K562 (cell line): ENCODE results near the gene CNOT2. TPM values are rescaled to one million over a fixed set of nuclear protein-coding genes. Genes with fewer than 3 reads are reported as not detected.

Source experiments
- ARID1B ChIP-seq: fragments of 450-650 bp; IDR thresholded peaks from 2 replicates; pipeline ENCODE4 v1.6.1; 2016; ENCODE audit warnings: antibody characterized with exemption, mild to moderate bottlenecking, inconsistent platforms
- ARNT ChIP-seq, 2 experiments: fragments of 450-650 bp; IDR thresholded peaks; 2 replicates each; pipeline ENCODE4 v1.6.1; 2016; ENCODE audit warnings: mild to moderate bottlenecking in 1 of 2
- ATF3 ChIP-seq, 2 experiments: fragments of 450-650 bp in 1 of 2; sonication (generic) in 1 of 2; formaldehyde crosslinking in 1 of 2; IDR thresholded peaks in 1 of 2; conservative IDR thresholded peaks in 1 of 2; 2 replicates each; pipeline versions ENCODE4 v1.6.1 to v1.8.1; 2016 to 2023; ENCODE audit warnings: mild to moderate bottlenecking in 2 of 2, moderate library complexity in 2 of 2, inconsistent platforms in 1 of 2, missing genetic modification reagents in 1 of 2
- HDGF ChIP-seq: fragments of 450-650 bp; IDR thresholded peaks from 2 replicates; pipeline ENCODE4 v1.6.1; 2016
- HMG20B ChIP-seq: fragments of 250-450 bp; sonication (Bioruptor Pico); IDR thresholded peaks from 2 replicates; pipeline ENCODE4 v1.5.0; 2021; ENCODE audit warnings: mild to moderate bottlenecking
- KLF6 ChIP-seq: fragments of 250-450 bp; sonication (Bioruptor Pico); IDR thresholded peaks from 2 replicates; pipeline ENCODE4 v1.4.0; 2020; ENCODE audit warnings: mild to moderate bottlenecking, moderate library complexity, borderline replicate concordance
- MXI1 ChIP-seq: IDR thresholded peaks from 2 replicates; pipeline ENCODE4 v1.6.1; 2011; ENCODE audit warnings: low read depth, mild to moderate bottlenecking, improper control_type of control experiment, low read length
- MYBL2 ChIP-seq, 2 experiments: fragments of 450-650 bp in 1 of 2; sonication (generic) in 1 of 2; formaldehyde crosslinking in 1 of 2; IDR thresholded peaks; 2 replicates each; pipeline versions ENCODE4 v1.6.1 to v1.8.1; 2017 to 2022; ENCODE audit warnings: borderline replicate concordance in 1 of 2, inconsistent platforms in 1 of 2, low read depth in 1 of 2, mild to moderate bottlenecking in 1 of 2, missing genetic modification reagents in 1 of 2, moderate library complexity in 1 of 2
- NFIC ChIP-seq: fragments of 450-650 bp; IDR thresholded peaks from 2 replicates; pipeline ENCODE4 v1.6.1; 2017; ENCODE audit warnings: mild to moderate bottlenecking, inconsistent platforms
- PKNOX1 ChIP-seq: fragments of 450-650 bp; IDR thresholded peaks from 2 replicates; pipeline ENCODE4 v1.6.1; 2016
- RCOR1 ChIP-seq, 2 experiments: IDR thresholded peaks; 2 replicates each; pipeline ENCODE4 v1.6.1; 2012; ENCODE audit warnings: low read depth in 2 of 2, low read length in 2 of 2, borderline replicate concordance in 1 of 2, improper control_type of control experiment in 1 of 2
- RNF2 ChIP-seq: sonication (generic); IDR thresholded peaks from 2 replicates; pipeline ENCODE4 v1.6.1; 2016
- SLC30A9 ChIP-seq: fragments of 250-450 bp; sonication (Bioruptor Pico); IDR thresholded peaks from 2 replicates; pipeline ENCODE4 v1.8.0; 2022; ENCODE audit warnings: mild to moderate bottlenecking, moderate library complexity
- TEAD2 ChIP-seq: fragments of 450-650 bp; IDR thresholded peaks from 2 replicates; pipeline ENCODE4 v1.6.1; 2016; ENCODE audit warnings: missing genetic modification characterization, control low read depth, missing compliant biosample characterization
- TRIM28 ChIP-seq: fragments of 450-650 bp; IDR thresholded peaks from 2 replicates; pipeline ENCODE4 v1.6.1; 2017
- polyA plus RNA-seq, 8 experiments: library from polyadenylated mRNA; depleted of rRNA in 4 of 8; stranded (reverse) in 5 of 8; unstranded in 3 of 8; fragments of >200 nt; fragmentation: Nextera tagmentation in 2 of 8; fragmentation: Illumina TruSeq in 1 of 8; extraction: Ambion mirVana in 2 of 8; extraction: Trizol in 1 of 8; gene quantifications; 2 replicates each; pipeline versions ENCODE4 v1.2.1 to v1.2.3, GENCODE V29; 2011 to 2014; ENCODE audit warnings: inconsistent platforms in 1 of 8, missing spikeins in 1 of 8
- total RNA-seq, 7 experiments: library from RNA; depleted of rRNA in 6 of 7; stranded (reverse); fragments of >200 nt in 6 of 7; fragmentation: Illumina TruSeq in 2 of 7; extraction: Trizol in 2 of 7; gene quantifications; 2 replicates each; pipeline versions ENCODE4 v1.2.1 to v1.2.3, GENCODE V29; 2011 to 2021; ENCODE audit warnings: low replicate concordance in 1 of 7
- TF ChIP-seq, protein P1 (sequence below): fragments of 450-650 bp; formaldehyde crosslinking; IDR thresholded peaks from 2 replicates; pipeline ENCODE4 v1.4.0; 2022; ENCODE audit warnings: mild to moderate bottlenecking, moderate library complexity
- TF ChIP-seq, protein P2 (sequence below): fragments of 250-450 bp; sonication (Bioruptor Pico); IDR thresholded peaks from 2 replicates; pipeline ENCODE4 v1.8.0; 2021; ENCODE audit warnings: moderate library complexity, mild to moderate bottlenecking, inconsistent platforms
- TF ChIP-seq, protein P3 (sequence below): sonication (generic); formaldehyde crosslinking; IDR thresholded peaks from 2 replicates; pipeline ENCODE4 v1.8.1; 2022; ENCODE audit warnings: missing genetic modification reagents
- TF ChIP-seq, protein P4 (sequence below): fragments of 450-650 bp; formaldehyde crosslinking; IDR thresholded peaks from 2 replicates; pipeline ENCODE4 v1.4.0; 2022; ENCODE audit warnings: missing genetic modification characterization
- TF ChIP-seq, protein P5 (sequence below): sonication (generic); formaldehyde crosslinking; IDR thresholded peaks from 2 replicates; pipeline ENCODE4 v1.8.0; 2022; ENCODE audit warnings: mild to moderate bottlenecking, missing genetic modification reagents

CNOT2 gene
- total and polyA plus RNA-seq, 9 of the 15 experiments (the other 6 are each of a cell fraction or from before 2014, with no cell fraction given), result 43.6 to 119 (median 84.4) TPM

DNA sequence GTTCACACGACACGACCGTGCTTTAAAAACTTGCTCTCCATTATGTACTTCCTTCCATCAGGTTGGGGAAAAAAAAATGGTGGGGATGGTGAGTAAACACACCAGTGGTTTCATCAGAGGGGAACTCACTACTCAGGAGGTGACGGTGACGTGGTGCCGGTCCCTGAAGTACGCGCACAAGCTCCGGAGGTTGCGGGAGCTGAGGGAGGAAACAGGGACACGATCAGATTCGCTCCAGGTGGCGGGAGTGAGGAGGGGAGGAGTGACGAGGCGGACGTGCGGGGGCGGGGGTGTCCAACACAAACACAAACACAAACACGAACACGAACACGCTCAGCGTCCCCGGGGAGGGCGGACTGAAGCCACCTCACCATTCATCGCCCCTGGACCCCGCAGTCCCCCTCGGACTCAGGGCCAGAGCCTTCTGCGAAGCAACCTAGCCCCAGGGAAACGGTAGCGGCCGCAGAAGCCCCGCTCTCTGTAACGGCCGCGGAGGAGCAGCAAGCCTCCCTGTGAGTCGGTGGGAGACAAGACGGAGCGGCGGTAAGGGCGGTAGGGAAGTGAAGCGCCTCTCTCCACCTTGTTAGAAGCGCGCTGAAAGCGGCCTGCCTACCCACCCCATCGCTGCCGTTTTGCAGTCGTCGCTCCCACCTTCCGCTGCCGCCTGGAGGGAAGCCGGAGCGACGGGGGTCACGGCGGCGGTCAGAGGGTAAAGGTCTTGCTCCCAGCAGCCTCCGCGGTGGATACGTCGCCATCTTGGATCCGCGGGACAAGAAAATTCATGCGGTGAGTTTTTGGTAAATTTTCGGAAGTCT lies at the start of gene CNOT2 (continued):
- peak; percentile 87 for TF ChIP-seq ATF3 (IDR thresholded peaks at IDR 0.05)
- no peak; the same call in 1 of the 2 replicates for TF ChIP-seq ATF3 (CRISPR knock-in tag; conservative IDR thresholded peaks at IDR 0.05)
- no peak for TF ChIP-seq TRIM28
- TF ChIP-seq RCOR1 (IDR thresholded peaks at IDR 0.05; ENCODE audit: borderline replicate concordance in 1 of 2, low read depth in 2 of 2, low read length in 2 of 2), result peak in 1 of 2 experiments; percentile 62; a peak in 2 of 4 replicates
- TF ChIP-seq RNF2, result no peak; the same call in 1 of the 2 replicates
- no peak for TF ChIP-seq KLF6
- TF ChIP-seq, protein P1, sequence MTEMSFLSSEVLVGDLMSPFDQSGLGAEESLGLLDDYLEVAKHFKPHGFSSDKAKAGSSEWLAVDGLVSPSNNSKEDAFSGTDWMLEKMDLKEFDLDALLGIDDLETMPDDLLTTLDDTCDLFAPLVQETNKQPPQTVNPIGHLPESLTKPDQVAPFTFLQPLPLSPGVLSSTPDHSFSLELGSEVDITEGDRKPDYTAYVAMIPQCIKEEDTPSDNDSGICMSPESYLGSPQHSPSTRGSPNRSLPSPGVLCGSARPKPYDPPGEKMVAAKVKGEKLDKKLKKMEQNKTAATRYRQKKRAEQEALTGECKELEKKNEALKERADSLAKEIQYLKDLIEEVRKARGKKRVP (CRISPR knock-in tag), result no peak
- TF ChIP-seq MXI1, result no peak
- TF ChIP-seq, protein P2, sequence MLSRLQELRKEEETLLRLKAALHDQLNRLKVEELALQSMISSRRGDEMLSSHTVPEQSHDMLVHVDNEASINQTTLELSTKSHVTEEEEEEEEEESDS (CRISPR knock-in tag), result no peak
- TF ChIP-seq, protein P3, sequence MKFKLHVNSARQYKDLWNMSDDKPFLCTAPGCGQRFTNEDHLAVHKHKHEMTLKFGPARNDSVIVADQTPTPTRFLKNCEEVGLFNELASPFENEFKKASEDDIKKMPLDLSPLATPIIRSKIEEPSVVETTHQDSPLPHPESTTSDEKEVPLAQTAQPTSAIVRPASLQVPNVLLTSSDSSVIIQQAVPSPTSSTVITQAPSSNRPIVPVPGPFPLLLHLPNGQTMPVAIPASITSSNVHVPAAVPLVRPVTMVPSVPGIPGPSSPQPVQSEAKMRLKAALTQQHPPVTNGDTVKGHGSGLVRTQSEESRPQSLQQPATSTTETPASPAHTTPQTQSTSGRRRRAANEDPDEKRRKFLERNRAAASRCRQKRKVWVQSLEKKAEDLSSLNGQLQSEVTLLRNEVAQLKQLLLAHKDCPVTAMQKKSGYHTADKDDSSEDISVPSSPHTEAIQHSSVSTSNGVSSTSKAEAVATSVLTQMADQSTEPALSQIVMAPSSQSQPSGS (CRISPR knock-in tag), result no peak
- TF ChIP-seq SLC30A9, result no peak
- TF ChIP-seq NFIC, result no peak
- TF ChIP-seq HDGF, result no peak
- peak; percentile 66 for TF ChIP-seq ARID1B
- TF ChIP-seq PKNOX1, result peak; percentile 61
- TF ChIP-seq HMG20B, result no peak
- TF ChIP-seq TEAD2 (tag), result no peak
- TF ChIP-seq MYBL2 (IDR thresholded peaks at IDR 0.05; ENCODE audit: low read depth), result 0 out of 2 replicates have a peak, but pooled peaks have one; percentile 12
- no peak for TF ChIP-seq MYBL2 (CRISPR knock-in tag; IDR thresholded peaks at IDR 0.05; ENCODE audit: borderline replicate concordance)
- TF ChIP-seq, protein P4, sequence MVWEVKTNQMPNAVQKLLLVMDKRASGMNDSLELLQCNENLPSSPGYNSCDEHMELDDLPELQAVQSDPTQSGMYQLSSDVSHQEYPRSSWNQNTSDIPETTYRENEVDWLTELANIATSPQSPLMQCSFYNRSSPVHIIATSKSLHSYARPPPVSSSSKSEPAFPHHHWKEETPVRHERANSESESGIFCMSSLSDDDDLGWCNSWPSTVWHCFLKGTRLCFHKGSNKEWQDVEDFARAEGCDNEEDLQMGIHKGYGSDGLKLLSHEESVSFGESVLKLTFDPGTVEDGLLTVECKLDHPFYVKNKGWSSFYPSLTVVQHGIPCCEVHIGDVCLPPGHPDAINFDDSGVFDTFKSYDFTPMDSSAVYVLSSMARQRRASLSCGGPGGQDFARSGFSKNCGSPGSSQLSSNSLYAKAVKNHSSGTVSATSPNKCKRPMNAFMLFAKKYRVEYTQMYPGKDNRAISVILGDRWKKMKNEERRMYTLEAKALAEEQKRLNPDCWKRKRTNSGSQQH, result no peak
- TF ChIP-seq, protein P5, sequence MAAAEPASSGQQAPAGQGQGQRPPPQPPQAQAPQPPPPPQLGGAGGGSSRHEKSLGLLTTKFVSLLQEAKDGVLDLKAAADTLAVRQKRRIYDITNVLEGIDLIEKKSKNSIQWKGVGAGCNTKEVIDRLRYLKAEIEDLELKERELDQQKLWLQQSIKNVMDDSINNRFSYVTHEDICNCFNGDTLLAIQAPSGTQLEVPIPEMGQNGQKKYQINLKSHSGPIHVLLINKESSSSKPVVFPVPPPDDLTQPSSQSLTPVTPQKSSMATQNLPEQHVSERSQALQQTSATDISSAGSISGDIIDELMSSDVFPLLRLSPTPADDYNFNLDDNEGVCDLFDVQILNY (CRISPR knock-in tag), result no peak
- peak; percentile 31 to 55; a peak in 1 of 4 replicates for TF ChIP-seq ARNT (IDR thresholded peaks at IDR 0.05)
